GM20000 (cell line): ENCODE data around the gene NRM.
A peak's percentile ranks its signal among the peaks of the same experiment; 100 is the strongest.
"Not testable (repeated sequence)": the region's sequence is repeated elsewhere in the genome, so short reads cannot be mapped to it uniquely, and the experiment has no call there.

Source experiments
- DNase-seq: peaks from one replicate; pipeline ENCODE4 v3.0.0; 2012; ENCODE audit warnings: low spot score
- TF ChIP-seq, protein P1 (sequence below): IDR thresholded peaks from 2 replicates; pipeline ENCODE4 v1.5.1; 2012; ENCODE audit warnings: mild to moderate bottlenecking, control low read depth; ENCODE audit errors: extremely low read depth, missing control alignments

Gene NRM

DNA sequence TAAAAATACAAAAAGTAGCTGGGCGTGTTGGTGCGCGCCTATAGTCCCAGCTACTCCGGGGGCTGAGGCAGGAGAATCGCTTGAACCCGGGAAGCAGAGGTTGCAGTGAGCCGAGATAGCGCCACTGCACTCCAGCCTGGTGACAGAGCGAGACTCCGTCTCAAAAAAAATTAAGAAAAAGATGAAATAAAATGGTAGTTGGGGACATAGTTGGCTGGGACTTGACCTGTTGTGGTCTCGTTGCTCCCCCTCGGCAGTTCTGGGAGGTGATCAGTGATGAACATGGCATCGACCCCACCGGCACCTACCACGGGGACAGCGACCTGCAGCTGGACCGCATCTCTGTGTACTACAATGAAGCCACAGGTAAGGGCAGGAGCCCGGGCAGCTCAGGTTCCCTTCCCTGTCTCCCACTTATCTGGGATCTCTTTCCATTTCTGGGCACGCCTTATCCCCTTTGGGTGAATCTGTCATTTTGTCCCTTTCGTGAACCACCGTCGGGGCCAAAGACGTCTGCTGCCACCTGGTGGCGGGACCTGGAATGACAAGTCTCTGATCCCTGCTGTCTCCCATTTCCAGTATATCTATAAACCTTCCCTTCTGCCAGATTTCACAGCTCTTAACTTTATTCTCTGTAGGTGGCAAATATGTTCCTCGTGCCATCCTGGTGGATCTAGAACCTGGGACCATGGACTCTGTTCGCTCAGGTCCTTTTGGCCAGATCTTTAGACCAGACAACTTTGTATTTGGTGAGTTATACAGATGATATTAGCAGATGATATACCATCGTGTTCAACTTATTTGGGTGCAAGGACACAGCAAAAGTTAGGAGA is 31.7 kb upstream of the NRM start:
- peak; percentile 64 for DNase-seq
- TF ChIP-seq, protein P1, sequence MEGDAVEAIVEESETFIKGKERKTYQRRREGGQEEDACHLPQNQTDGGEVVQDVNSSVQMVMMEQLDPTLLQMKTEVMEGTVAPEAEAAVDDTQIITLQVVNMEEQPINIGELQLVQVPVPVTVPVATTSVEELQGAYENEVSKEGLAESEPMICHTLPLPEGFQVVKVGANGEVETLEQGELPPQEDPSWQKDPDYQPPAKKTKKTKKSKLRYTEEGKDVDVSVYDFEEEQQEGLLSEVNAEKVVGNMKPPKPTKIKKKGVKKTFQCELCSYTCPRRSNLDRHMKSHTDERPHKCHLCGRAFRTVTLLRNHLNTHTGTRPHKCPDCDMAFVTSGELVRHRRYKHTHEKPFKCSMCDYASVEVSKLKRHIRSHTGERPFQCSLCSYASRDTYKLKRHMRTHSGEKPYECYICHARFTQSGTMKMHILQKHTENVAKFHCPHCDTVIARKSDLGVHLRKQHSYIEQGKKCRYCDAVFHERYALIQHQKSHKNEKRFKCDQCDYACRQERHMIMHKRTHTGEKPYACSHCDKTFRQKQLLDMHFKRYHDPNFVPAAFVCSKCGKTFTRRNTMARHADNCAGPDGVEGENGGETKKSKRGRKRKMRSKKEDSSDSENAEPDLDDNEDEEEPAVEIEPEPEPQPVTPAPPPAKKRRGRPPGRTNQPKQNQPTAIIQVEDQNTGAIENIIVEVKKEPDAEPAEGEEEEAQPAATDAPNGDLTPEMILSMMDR = peak; percentile 90

DNA sequence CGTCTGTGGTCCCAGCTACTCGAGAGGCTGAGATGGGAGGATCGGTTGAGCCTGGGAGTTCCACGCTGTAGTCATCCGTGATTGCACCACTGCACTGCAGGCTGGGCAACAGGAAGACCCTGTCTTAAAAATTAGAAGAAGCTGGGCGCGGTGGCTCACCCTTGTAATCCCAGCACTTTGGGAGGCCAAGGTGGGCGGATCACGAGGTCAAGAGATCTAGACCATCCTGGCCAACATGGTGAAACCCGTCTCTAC is 31.2 kb upstream of the NRM start:
- DNase-seq = not testable (repeated sequence)

DNA sequence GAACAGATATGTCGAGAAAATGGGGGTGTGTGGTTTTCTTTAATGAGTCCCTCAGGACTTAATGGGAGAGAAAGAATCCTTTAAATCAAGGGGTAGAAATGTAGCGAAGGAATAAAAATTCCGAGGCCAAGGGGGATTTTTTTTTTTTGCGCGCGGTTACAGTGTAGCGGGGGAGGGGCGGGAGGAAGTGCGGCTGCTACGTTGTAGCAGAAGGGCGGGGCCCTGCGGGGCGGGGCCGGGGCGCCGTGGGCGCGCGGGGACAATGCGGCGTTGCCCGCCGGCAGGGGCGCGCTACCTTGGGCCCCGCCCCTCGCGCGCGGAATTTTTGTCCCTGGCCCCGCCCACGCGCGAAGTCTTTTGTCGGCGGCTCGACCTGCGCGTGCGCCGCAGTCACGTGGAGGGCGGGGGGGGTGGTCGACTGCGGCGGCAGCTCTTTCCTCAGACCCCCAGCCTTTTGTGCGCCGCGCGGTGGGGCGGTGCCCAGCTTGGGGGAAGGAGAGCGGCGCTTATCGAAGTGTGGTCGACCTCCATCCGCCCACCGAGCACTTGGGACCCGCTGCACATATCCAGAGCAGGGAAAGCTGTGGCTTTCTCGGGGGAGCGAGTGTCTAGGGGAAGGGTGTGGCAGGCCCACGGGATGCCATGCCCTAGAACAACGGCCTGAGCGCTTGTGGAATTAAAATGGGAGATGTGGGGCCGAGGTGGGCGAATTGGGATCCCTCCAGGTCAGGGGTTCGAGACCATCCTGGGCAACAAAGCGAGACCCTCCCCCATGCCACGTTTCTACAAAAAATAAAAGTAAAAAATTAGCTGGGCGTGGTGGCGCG is 30.6 kb upstream of the NRM start:
- peak; percentile 93 for DNase-seq
- TF ChIP-seq, protein P1 = peak; percentile 17

DNA sequence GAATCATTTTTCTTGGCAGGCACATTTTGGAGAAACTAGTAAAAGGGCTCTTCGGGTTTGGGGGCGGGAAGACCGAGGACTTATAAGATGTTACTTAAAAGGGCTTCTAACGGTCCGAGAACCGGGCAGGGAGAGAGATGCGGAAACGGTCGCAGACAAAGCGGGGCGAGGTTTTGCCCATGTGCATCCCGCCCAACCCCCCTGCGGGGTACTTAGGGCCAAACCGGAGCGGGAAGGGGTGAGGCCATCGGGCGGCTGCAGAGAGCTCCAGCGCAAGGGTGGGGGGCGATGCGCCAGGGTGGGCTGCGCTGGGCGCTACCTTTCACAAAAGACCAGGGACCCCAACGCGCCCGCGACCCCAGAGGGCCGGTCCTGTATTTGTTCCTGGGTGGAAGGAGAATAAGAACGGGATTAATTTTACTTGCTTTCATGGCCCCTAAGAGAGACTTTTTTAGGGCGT is 30.0 kb upstream of the NRM start:
- TF ChIP-seq, protein P1 = no peak
- peak; percentile 63 for DNase-seq

DNA sequence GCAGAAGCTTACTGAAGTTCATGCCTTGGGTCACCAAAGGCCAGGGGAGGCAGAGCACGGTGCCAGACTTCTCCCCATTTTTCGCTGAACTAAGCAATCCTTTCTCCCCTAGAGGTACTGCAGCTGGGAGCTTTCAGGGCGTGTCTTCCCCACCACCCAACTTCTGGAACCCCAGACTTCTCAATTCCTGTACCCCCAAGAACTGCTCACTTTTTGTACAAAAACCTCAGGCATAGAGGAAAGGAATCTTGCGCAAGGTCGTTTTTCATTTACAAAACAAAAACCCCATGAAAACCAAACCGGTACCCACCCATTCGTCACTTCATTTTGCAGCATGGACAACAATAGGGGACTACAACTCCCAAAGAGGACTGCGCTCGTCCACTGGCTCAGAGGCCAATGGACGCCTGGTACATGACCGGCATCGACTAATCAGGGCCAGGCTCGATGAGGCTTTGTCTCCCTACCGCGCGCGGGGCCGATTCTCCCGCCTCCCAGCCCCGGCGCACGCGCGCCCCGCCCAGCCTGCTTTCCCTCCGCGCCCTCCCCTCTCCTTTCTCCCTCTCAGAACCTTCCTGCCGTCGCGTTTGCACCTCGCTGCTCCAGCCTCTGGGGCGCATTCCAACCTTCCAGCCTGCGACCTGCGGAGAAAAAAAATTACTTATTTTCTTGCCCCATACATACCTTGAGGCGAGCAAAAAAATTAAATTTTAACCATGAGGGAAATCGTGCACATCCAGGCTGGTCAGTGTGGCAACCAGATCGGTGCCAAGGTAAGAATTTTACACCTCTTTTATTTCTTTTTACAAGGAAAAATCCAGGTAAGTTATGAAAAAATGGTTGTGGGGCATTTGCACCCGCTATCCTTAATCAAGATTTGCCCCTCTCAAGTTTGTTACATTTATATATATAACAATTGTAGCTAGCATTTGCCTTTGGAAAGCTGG is 29.3 kb upstream of the NRM start, which contains the start of gene TUBB:
Gene TUBB, plus strand, starts transcription at position 562 of the 947 bp plus-strand sequence. Its CDS starts 155 bp downstream, at position 717.
- DNase-seq = peak; percentile 89
- TF ChIP-seq, protein P1 = no peak

DNA sequence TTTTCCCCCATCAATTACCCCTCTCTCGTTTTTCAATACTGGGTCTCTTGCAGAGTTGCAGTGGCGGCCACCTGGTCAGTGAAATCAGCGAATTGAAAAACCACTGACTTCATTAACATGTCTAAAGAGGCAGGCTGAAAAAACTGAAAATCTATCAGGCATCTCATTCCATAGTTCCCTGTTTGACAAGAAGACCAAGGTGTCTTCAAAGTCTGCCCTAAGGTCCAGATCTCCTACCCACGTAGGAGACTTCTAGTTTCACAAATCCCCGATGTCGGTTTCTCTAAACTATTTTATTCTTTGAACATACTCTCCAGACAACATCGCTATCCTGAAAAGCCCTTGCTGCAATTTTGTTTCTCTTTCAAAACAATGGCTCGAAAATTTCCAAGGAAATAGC is 28.6 kb upstream of the NRM start:
- TF ChIP-seq, protein P1 = no peak
- DNase-seq = no peak

DNA sequence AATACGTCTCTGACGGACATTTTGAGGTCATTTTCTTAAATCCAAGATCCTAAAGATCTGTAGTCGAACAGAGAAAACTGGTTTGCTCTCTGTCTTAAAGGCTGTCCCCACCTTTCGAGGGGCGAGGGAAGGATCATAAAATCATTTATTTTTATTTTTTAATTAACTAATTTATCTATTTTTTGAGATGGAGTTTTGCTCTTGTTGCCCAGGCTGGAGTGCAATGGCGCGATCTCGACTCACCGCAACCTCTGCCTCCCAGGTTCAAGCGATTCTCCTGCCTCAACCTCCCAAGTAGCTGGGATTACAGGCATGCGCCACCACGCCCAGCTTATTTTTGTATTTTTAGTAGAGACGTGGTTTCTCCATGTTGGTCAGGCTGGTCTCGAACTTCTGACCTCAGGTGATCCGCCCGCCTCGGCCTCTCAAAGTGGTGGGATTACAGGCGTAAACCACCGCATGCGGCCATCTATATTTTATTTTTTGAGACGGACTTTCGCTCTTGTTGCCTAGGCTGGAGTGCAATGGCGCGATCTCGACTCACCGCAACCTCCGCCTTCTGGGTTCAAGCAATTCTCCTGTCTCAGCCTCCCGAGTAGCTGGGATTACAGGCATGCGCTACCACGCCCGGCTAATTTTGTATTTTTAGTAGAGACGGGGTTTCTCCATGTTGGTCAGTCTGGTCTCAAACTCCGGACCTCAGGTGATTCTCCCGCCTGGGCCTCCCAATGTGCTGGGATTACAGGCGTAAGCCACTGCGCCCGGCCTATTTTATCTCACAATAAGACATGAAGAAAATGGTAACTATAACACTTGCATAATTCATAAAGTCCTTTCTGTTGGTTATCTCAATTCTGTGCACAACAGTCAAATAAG is 27.3 kb upstream of the NRM start:
- DNase-seq = not testable (repeated sequence)
